Mucosa of descending colon (tissue), 3 donors: ENCODE results near the gene MFSD11. TPM values are rescaled to one million over a fixed set of nuclear protein-coding genes. Genes with fewer than 3 reads are reported as not detected.

ENCODE experiments used
- ATAC-seq: fragments of 200-7000 bp; cut with Tn5 transposase; one replicate; pipeline ENCODE4 v1.9.1; 2020; ENCODE audit warnings: mild to moderate bottlenecking, moderate library complexity
- DNase-seq, 3 donors: peaks; one replicate each; pipeline ENCODE4 v3.0.0-alpha.2; 2020
- H3K36me3 ChIP-seq: fragments of 200-600 bp; one replicate; pipeline ENCODE4 v1.8.0; 2021; ENCODE audit warnings: low read depth, mild to moderate bottlenecking
- H3K4me1 ChIP-seq: fragments of 200-600 bp; one replicate; pipeline ENCODE4 v1.8.0; 2021; ENCODE audit warnings: low read depth, mild to moderate bottlenecking
- H3K4me3 ChIP-seq: fragments of 200-600 bp; one replicate; pipeline ENCODE4 v1.8.0; 2021; ENCODE audit warnings: mild to moderate bottlenecking
- H3K9me3 ChIP-seq: fragments of 200-600 bp; one replicate; pipeline ENCODE4 v1.8.0; 2021; ENCODE audit warnings: mild to moderate bottlenecking
- CTCF ChIP-seq: fragments of 200-600 bp; IDR thresholded peaks from one replicate; pipeline ENCODE4 v1.8.0; 2022; ENCODE audit warnings: antibody characterized with exemption, mild to moderate bottlenecking
- intact Hi-C, 2 donors: fragments of 100-400 bp; cut with DNase I in 1 of 2; cut with micrococcal nuclease in 1 of 2; formaldehyde crosslinking; loops; one replicate each; pipeline versions ENCODE4 v1.11.0 to v1.11.1; 2022; cut with DNase I, micrococcal nuclease
- long read RNA-seq, 2 donors: library from polyadenylated mRNA; unstranded; transcript quantifications; one replicate each; pipeline ENCODE4 v2.0.0, GENCODE V29; 2019 to 2021
- total RNA-seq, 3 donors: library from RNA; stranded (reverse); fragmentation: NEBNext Ultra II Directional in 2 of 3; extraction: Animal tissue kit (Norgen Biotek cat#: 25700) in 2 of 3; gene quantifications; one replicate each; pipeline versions ENCODE4 v1.2.1 to v1.2.4, GENCODE V29; 2021 to 2023
- donor health status: DM: no; HTN: no; CAD: no; lungs with moderate emphysema.
- donor health status: DM: no; HTN: no; CAD: no.
- donor health status: DM: no; HTN: yes; CAD: no.

The MFSD11 gene
- total RNA-seq, result 10 to 100 TPM; 31.2 to 38.2 (median 33.2) TPM
- long read RNA-seq, donor 1, transcript MFSD11-211 (13 exons, 3,612 nt), result major isoform, 11 of 31 reads
- long read RNA-seq, donor 1, transcript MFSD11-220 (14 exons, 2,850 nt), result minor isoform, 5 of 31 reads
- long read RNA-seq, donor 1, partial matches to known transcripts, result 2 of 31 reads
- long read RNA-seq, donor 1, other reads (novel, unspliced or antisense), result 7 of 31 reads
- long read RNA-seq, donor 2, transcript MFSD11-211 (13 exons, 3,612 nt), result major isoform, 13 of 38 reads
- long read RNA-seq, donor 2, transcript MFSD11-217 (14 exons, 1,891 nt), result minor isoform, 9 of 38 reads
- long read RNA-seq, donor 2, partial matches to known transcripts, result 1 of 38 reads
- long read RNA-seq, donor 2, other reads (novel, unspliced or antisense), result 9 of 38 reads

GRCh38 chr17:76737676-76738467 lies at the start of gene MFSD11:
Gene MFSD11 (plus strand): TSS chr17:76738119. CDS start chr17:76738353, 234 bp downstream.
- ATAC-seq, result peak; percentile 82
- peak within 1 kb of the TSS; percentile 97 for H3K4me3 ChIP-seq
- intact Hi-C loops, result no loop called here

GRCh38 chr17:76688165-76688622 lies 49.7 kb upstream of the MFSD11 start:
- peak; percentile 45 for ATAC-seq
- no peak for TF ChIP-seq CTCF
- DNase-seq, result peak in 1 of 3 donors; percentile 50
- Histone ChIP-seq H3K9me3 (no peaks in the 10 kb centered on the region), H3K4me1 (no peaks in the 10 kb centered on the region), H3K4me3 (no peak overlapping the region), H3K36me3 (no peaks in the 10 kb centered on the region)
- intact Hi-C loops, result no loop called here

More at GRCh38 chr17:76737676-76738467, at the start of gene MFSD11:
- TF ChIP-seq CTCF, result no peak
- peak; percentile 90 to 96 (median 95) for DNase-seq
- Histone ChIP-seq H3K36me3 (no peaks in the 10 kb centered on the region), H3K4me1 (peaks cover 26% of the 10 kb centered on the region), H3K9me3 (no peaks in the 10 kb centered on the region)

GRCh38 chr17:76689859-76690258 lies 48.1 kb upstream of the MFSD11 start:
- Histone ChIP-seq H3K9me3 (no peaks in the 10 kb centered on the region), H3K4me1 (no peaks in the 10 kb centered on the region), H3K36me3 (no peaks in the 10 kb centered on the region), H3K4me3 (no peak overlapping the region)
- TF ChIP-seq CTCF, result no peak
- DNase-seq, result peak in 1 of 3 donors; percentile 2
- no peak for ATAC-seq
- intact Hi-C loops, result no loop called here

- no peak for ATAC-seq
- intact Hi-C loops, result no loop called here
- Histone ChIP-seq H3K4me1 (no peaks in the 10 kb centered on the region), H3K36me3 (no peaks in the 10 kb centered on the region), H3K4me3 (no peak overlapping the region), H3K9me3 (no peaks in the 10 kb centered on the region)
- peak in 1 of 3 donors; percentile 29 for DNase-seq
- TF ChIP-seq CTCF, result no peak
Measured at GRCh38 chr17:76690596-76691280, 47.2 kb upstream of the MFSD11 start.

GRCh38 chr17:76691379-76692191 lies 46.3 kb upstream of the MFSD11 start:
- intact Hi-C loops, result no loop called here
- no peak for TF ChIP-seq CTCF
- Histone ChIP-seq H3K4me1 (no peaks in the 10 kb centered on the region), H3K4me3 (no peak overlapping the region), H3K36me3 (no peaks in the 10 kb centered on the region), H3K9me3 (no peaks in the 10 kb centered on the region)
- peak in 1 of 3 donors; percentile 25 for DNase-seq
- ATAC-seq, result no peak
